A172 (cell line): ENCODE data around the gene CDH4. TPM values are rescaled to one million over a fixed set of nuclear protein-coding genes. Genes with fewer than 3 reads are reported as not detected.
"Not testable (repeated sequence)": the region's sequence is repeated elsewhere in the genome, so short reads cannot be mapped to it uniquely, and the experiment has no call there.

Source experiments
- DNase-seq: peaks from one replicate; pipeline ENCODE4 v3.0.0-alpha.2; 2015; ENCODE audit warnings: low spot score
- total RNA-seq: library from RNA; depleted of rRNA; stranded (reverse); fragments of >200 nt; shearing (Covaris generic); gene quantifications from 2 replicates; pipeline ENCODE4 v1.2.3, GENCODE V29; 2014

The CDH4 gene
- total RNA-seq, 1 experiment from 2014 or later = 5.5 TPM

GRCh38 chr20:61385296-61385695, 133.2 kb downstream of the CDH4 start:
- no peak for DNase-seq

DNA sequence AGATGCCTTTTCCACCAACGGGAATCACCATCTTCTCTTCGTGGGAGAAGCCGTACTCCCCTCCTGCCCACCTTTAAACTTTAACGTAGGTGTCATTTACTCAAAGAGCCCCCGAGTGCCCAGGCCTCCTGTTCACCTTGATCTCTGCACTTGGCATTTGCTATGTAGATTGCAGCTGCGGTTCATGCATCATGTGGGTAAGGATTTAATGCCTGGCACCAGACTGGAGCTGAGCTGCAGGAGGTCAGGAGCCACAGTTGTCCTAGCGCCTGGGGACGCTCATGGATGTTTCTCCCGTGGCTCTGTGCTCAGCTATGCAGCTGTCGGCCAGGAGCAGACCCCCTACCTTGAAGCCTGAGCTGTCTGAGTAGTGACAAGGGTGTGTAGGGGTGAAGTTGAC, 133.7 kb downstream of the CDH4 start:
- DNase-seq = no peak

GRCh38 chr20:61387204-61387953, 135.3 kb downstream of the CDH4 start:
- peak; percentile 65 for DNase-seq

GRCh38 chr20:61387954-61388348, 135.9 kb downstream of the CDH4 start:
- DNase-seq = no peak

DNA sequence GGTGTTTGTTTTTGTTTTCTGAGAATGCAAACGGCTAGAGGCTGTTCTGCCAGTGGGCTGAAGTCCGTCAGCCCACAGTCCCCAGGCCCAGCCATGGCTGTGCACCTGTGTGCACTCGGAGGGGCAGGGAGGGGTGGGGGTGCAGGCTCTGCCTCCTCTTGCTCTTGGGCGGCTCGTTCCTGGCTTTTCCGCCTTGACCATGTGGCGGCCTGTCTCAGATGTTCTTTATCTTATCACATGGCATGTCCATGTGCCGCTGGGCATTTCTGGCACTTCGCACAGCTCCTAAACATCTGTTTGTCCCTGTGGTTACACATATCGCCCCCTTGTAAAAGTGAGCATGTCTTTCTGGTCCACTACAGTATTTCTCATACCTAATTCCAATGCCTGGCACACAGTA, 137.0 kb downstream of the CDH4 start:
- no peak for DNase-seq

DNA sequence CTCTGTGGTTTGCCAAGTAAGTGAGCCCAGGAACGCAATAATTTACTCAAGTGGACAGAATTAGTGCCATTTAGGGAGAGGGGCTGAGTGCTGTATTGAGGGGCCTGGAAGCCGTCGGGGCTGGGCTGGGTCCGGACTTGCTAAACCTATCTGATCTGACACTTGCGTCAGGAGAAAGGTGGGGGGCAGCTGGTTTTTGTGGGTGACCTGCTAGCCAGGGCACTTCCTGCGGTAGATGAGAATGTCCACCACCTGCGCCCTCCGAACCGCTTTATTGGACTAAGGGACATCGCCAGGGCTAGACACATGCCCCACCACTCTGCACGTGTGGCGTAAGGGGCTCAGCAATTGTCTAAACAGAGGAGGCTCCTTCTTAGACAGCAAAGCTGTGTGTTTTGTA, 139.1 kb downstream of the CDH4 start:
- DNase-seq = no peak

DNA sequence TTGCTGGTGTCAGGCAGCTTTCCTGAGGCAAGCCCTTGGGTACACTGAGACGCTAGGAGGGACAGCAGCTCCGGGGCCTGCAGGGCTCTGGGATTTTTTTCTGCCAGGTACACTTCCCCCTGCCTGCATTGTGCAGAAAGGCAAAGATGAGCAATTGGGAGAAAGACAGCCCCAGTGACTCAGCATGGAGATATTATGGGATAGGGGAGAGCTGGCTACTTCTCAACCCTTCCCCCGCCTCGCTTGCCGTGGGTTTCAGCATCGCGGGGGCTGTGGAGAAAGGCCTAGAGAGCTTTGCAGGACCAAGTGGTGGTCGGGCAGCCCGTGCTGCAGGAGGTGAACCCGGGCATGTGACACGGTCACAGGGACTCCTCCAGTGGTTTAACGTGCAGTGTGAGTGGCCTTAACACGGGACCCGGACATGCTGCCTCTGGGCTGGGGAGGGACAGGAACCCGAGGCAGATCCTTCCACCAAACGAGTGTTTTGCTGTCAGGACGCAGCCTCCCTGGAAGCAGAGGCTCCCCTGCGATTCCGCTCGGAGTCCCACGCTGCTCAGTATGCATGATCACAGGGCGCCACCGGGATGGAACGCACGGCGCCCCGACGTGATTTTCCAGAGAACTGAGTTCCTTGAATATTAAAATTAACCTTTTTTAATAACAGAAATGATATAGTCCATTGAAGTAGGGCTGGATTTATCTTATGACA, 139.9 kb downstream of the CDH4 start:
- DNase-seq = peak; percentile 24

GRCh38 chr20:61394088-61394799, 142.2 kb downstream of the CDH4 start:
- DNase-seq = no peak

DNA sequence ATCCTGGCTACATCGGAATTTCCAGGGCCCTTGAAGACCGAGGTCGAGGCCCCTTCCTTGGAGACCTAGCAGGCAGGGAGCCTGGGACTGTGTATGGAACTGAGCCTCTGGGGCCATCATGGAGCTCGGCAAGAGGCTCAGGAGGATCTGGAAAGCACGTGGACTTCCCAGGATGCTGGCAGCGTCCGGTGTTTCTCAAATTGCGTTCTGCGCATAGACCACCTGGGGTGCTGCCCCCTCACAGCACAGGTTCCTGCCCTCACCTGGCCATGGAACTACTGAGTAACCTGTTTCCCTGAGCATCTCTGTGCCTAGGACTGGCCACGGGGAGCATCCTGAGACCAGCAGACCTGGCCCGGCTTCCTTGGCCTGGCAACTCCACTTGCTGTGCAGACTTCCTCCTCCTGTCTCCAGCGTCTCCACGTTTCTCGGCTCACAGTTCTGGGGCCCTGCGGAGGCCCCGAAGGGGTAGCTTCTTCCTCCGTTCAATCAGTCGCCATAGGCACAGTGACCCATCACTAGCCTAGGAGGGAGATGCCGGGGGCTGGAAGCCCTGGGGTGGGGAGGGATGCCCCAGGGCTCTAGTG, 144.3 kb downstream of the CDH4 start:
- DNase-seq = no peak

GRCh38 chr20:61397146-61397545, 145.1 kb downstream of the CDH4 start:
- DNase-seq = no peak

DNA sequence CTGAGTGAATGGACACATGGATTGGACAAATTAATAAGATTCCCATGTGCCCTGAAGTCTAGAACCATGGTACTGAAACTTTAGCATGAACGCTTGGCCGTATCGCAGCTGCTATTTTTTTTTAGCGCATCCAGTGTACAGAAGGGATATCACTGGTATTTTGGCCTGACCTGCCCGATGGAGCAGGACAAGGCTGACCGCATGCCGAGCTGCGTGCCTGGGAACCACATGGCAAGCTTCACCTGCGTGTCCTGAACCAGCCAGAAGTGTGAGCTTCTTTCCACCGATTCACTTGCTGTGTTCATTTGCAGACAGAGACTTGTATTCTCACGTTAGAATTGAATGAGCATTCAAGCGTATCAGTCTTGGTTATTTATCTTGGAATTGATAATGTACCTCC, 145.7 kb downstream of the CDH4 start:
- DNase-seq = no peak

DNA sequence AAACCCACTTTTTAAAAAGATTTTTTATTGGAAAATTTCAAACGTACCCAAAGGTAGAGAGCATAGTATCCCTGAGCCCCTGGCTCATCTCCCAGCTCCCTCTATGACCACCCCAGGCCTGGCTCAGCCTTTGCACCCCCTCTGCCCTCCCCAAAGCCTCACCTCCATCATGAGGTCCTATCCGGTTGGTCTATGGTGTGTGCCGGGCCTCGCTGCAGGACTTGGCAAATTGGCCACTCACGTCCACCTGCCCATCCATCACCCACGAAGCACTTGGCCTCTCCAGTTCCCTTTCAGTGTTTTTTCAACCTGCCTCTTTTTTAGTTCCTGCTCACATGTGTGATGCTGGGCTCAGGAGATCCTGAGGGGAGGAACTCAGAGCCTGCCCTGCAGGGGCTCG, 147.4 kb downstream of the CDH4 start:
- no peak for DNase-seq

DNA sequence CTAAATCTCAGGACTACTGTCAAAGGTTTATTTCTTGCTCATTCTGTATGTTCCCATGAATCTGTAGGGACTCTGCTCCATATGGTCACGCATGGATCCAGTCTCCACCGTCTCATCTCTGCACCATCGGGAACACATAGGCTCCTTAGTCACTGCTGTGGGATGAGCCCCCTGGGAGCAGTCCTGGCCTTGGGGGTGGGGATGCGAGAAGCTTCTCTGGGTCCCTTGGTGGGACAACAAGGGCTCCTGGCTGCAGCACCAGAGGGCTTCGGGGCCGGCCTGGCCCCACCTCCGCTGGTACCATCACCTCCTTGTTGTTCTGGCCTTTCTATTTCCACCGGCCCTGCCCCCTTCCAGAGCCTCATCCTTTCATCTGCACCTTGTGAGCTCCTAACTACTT, 148.4 kb downstream of the CDH4 start:
- DNase-seq = no peak

GRCh38 chr20:61404303-61404702, 152.2 kb downstream of the CDH4 start:
- DNase-seq = no peak

DNA sequence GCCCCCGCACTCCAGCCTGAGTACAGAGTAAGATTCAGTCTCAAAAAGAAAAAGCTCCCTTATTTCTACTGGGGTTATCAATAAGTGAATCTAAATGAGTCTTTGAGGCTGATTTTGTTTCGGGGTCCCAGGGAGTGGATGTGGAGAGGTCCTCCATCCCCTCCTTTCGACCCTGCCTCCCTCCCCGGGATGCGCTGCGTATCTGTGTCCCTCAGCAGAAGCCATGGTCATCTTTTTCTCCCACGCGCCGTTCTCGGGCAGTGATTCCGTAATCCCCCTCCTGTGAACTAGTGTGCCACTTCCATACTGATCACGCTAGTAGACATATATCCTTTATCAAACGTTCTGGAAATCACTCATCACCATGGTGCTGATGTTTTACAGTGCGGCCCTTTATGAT, 152.9 kb downstream of the CDH4 start:
- DNase-seq = no peak

DNA sequence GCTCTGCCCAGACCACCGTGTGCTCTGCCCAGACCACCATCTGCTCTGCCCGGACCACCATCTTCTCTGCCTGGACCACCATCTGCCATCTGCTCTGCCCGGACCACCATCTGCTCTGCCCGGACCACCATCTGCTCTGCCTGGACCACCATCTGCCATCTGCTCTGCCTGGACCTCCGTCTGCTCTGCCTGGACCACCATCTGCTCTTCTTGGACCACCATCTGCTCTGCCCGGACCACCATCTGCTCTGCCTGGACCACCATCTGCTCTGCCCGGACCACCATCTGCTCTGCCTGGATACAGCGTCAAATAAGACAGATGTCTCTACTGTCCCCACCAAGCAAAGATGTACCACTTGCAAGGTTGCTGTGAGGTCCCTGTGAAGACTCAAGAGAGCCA, 154.7 kb downstream of the CDH4 start:
- DNase-seq = not testable (repeated sequence)

DNA sequence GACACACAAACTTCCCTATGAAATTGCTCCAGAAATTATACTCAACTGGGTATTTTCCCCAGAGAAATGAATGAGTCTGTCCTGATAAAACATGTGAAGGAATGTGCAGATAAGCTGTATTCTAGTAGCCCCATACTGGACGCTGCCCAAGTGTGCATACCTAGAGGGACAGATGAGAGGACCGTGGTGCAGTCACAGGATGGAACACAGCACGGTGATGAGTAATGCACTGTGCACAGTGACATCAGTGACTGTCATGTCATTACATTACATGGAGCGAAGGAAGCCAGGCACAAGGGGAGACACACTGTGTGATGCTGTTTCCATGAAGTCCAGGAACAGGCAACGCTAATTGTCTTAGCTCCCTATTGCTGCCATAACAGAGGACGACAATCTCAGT, 155.5 kb downstream of the CDH4 start:
- DNase-seq = no peak

DNA sequence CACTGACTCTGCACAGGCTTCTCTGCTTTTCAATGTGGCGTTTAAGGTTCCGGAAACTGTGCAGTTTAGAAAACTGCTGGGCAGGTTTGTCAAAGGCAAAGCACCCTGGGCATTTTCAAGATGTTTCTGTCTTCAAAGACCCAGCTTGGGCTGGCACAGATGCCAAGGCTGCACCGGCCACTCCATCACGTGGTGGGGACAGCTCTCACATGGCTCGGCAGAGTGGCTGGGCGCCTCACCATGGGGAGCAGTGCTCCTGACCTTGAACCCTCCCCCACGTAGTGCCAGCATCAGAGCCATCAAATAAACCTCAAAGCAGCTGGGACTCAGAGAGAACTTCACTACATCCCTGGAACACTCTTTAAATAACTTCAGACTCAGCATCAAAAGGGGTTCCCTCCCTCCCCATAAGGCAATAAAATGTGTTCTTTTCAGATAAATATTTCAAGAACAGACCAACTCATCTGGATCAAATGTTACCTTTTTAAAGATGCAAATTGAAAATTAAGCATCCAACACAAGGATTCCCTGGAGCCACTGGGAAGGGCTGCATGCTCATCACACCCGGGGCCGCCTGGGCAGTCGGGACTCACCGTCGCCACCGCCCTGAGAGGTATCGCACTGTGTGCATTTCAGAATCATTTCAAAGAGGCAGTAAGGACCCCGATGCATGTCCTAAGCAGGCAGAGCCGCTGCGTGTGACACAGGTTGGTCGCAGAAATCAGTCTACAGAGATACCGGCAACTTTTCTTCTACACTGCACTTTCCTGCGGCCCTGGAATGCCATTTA, 157.1 kb downstream of the CDH4 start:
- DNase-seq = no peak

GRCh38 chr20:61411743-61412142, 159.7 kb downstream of the CDH4 start:
- no peak for DNase-seq

DNA sequence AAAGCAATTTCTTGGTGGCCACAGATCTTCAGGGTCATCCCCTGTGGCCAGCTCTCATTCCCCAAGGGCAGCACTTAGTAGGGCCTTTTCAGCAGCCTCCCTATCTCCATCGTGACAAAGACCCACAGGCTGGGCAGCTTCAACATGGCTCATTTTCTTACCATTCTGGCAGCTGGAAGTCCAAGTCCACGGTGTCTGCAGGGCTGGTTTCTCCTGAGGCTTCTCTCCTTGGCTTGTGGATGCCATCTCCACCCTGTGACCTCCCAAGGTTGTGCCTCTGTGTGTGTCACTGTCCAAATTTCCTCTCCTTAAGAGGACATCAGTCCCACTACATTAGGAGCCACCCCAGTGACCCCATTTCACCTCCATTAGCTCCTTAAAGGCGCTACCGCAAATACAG, 161.7 kb downstream of the CDH4 start:
- DNase-seq = no peak

- DNase-seq = no peak
These were observed 162.5 kb downstream of the CDH4 start for GRCh38 chr20:61414455-61414991.
